HG03342 (cell line): ENCODE results near the gene MYO5A.
"Not testable (repeated sequence)": the region's sequence is repeated elsewhere in the genome, so short reads cannot be mapped to it uniquely, and the experiment has no call there.

Source experiments
- ATAC-seq: cut with Tn5 transposase; IDR thresholded peaks from one replicate; pipeline ENCODE4 v1.9.1; 2021; ENCODE audit warnings: mild to moderate bottlenecking, moderate library complexity; ENCODE audit not compliant: unreplicated experiment

The MYO5A gene

DNA sequence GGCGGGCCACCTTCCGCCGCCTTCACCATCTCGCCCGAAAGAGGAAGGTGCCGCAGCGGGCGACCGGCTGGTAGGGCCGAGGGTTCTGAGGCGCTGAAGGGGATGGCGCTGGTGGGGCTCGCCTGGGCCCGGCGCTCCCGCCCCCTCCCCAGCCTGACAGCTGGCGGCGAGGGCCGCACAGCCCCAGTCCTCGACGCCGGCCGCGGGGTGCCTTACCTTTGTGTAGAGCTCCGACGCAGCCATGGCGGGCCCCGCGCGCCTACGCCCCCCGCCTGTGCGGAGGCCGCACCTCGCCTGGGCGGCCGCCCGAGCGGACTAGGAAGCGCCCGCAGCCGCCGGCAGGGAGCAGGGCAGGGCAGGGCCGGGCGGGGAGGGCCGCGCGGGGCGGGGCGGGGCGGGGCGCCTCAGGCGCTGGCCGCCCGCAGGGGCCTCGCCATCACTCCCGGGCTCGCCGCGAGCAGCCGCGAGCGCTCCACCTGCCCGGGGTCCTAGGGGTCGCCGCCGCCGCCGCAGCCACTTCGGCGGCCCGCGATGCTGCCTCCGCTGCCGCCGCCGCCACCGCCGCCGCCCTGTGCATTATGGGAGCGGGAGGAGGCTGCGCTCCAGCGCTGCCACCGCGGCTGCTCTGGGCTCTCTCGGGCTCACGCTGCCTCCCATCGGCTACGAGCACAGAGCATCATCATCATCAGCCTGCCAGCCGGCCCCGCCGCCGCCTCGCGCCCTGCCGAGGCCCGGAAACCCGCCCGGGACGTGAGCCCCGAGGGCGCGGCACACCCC lies at the start of gene MYO5A:
MYO5A (minus strand) TSS at position 317 of the 777 bp plus-strand sequence; CDS start at position 243, 74 bp downstream.
- ATAC-seq = peak; percentile 81

DNA sequence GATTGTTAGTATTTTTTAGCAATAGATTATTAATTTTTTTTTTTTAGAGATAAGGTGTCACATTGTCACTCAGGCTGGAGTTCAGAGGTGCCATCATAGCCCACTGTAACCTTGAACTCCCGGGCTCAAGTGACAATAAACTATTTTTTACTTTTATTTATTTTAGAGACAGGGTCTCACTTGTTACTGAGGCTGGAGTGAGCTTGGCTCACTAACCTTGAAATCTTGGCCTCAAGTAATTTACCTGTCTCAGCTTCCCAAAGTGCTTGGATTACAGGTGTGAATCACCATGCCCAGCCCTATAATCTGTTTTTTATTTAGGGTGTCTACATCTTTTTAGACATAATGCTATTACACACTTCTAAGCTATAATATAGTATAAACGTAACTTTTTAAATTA lies 48.0 kb upstream of the MYO5A start:
- no peak for ATAC-seq

DNA sequence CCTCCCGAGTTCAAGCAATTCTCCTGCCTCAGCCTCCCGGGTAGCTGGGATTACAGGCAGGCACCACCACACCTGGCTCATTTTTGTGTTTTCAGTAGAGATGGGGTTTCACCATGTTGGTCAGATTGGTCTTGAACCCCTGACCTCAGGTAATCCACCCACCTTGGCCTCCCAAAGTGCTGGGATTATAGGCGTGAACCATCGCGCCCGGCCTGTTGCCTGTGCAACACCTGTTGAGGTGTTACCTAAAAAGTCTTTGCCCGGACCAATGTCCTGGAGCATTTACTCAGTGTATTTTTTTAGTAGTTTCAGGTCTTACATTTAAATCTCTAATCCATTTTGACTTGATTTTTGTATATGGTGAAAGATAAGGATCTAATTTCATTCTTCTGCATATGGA lies 46.9 kb upstream of the MYO5A start:
- not testable (repeated sequence) for ATAC-seq

DNA sequence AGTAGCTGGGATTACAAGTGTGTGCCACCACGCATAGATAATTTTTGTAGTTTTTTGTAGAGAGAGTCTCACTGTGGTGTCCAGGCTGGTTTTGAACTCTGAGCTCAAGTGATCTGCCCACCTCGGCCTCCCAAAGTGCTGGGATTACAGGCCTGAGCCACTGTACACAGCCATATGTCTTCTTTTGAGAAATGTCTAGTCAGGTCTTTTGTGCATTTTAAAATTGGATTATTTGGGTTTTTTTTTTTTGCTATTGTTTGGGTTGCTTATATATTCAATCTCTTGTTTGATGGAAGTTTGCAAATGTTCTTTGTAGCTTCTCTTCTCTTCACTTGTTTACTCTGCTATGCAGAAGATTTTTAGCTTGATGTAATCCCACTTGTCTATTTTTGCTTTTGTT lies 46.4 kb upstream of the MYO5A start:
- ATAC-seq = no peak

- ATAC-seq = not testable (repeated sequence)
Observed at GRCh38 chr15:52574623-52575022, 45.9 kb upstream of the MYO5A start.

GRCh38 chr15:52568601-52569585 lies 40.2 kb upstream of the MYO5A start, which contains the start of gene ARPP19:
TSS of gene ARPP19 (minus strand) at chr15:52569030. CDS start at chr15:52568892, 138 bp downstream.
- peak; percentile 62 for ATAC-seq

GRCh38 chr15:52567871-52568600 lies 39.4 kb upstream of the MYO5A start:
- no peak for ATAC-seq

GRCh38 chr15:52566889-52567288 lies 38.2 kb upstream of the MYO5A start:
- ATAC-seq = no peak

GRCh38 chr15:52565417-52566358 lies 37.0 kb upstream of the MYO5A start:
- ATAC-seq = peak; percentile 40

DNA sequence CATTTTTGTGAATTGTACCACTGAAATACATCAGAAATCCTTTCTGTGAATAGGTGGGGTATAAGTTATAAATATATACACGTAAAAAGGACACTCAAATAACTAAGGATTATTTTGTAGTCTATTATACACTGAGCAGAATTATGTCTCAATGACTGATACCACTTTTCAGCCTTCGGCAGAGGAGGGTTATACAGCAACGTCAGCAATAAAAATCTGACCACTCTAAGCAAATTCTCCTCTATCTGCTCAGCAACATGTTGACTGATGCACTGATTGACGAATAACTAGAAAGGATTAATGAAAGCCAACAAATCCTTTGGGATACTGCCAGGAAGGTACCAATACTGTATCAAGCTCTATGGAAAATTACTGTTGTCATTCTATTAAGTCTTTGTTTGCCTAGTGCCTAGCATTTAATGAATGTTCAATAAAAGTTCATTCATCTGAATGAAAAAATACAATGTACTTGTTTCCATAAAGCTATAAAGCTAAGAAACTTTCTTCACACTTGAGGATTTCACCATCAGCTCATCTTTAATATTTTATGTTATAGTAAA lies 34.9 kb upstream of the MYO5A start:
- ATAC-seq = no peak

DNA sequence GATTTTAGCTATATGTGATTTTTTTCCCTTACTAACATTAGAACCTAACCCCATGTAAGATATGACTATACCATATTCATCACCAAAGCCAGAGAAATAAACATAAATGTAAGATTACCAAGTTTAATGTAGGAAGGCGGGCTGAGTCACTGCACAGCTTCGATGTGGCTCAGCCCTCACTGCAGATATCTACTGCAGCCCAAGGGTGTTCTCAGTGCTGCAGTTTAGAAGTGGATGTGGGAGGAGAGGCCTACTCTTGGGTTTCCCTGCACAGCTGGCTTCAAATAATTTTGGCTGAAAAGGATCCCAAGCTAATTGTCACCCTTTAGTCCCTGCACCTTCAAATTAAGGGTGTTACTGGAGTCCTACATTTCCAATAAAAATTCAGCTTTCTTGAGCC lies 30.9 kb upstream of the MYO5A start:
- ATAC-seq = peak; percentile 32

DNA sequence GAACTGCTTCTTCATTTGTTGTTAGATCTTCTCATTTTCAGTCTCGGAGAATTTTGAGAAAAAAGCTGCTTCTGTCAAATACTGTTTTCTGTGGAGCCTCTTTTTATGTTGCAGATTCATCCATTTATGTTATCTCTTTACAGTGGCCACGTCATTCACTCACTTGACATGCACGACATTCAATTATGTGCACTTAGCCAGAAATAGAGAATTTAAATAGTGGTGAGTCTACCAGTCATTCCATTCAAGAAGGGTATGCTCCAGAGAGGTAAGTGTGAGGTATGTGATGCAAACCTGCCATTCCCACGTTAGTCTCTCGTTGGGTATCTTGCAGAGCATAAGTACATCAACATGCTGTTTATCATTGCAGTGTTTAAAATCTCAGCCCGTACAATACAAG lies 30.3 kb upstream of the MYO5A start:
- ATAC-seq = peak; percentile 32

DNA sequence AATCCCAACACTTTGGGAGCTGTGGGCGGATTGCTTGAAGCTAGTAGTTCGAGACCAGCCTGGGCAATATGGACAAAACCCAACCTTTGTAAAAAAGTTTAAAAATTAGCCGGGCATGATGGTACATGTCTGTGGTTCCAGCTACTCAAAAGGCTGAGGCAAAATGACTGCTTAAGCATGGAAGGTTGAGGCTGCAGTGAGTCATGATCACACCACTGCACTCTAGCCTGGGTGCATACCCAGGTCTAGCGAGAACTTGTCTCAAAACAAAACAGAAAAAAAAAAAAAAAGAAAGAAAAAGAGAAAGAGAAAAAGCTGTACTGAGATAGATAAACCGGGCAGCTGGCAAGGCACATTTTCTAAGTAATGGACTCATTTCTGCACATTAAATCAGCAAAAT lies 29.5 kb upstream of the MYO5A start:
- peak; percentile 63 for ATAC-seq

DNA sequence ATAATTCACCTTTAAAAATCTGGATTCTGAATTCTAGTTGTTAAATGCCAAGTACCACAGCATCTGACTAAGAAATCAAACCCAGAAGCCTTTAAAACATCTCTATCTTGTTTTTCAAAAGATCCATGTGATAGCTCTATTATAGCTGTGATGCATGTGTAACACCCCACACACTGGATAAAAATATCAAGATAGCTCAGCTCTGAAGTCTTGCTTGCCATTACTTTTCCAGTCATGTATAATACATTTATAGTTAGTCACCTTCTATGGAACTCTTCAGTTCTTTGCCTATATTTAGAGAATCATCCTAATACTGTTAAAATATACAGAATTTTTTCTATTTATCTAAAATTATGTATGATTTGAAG lies 28.6 kb upstream of the MYO5A start:
- ATAC-seq = no peak

DNA sequence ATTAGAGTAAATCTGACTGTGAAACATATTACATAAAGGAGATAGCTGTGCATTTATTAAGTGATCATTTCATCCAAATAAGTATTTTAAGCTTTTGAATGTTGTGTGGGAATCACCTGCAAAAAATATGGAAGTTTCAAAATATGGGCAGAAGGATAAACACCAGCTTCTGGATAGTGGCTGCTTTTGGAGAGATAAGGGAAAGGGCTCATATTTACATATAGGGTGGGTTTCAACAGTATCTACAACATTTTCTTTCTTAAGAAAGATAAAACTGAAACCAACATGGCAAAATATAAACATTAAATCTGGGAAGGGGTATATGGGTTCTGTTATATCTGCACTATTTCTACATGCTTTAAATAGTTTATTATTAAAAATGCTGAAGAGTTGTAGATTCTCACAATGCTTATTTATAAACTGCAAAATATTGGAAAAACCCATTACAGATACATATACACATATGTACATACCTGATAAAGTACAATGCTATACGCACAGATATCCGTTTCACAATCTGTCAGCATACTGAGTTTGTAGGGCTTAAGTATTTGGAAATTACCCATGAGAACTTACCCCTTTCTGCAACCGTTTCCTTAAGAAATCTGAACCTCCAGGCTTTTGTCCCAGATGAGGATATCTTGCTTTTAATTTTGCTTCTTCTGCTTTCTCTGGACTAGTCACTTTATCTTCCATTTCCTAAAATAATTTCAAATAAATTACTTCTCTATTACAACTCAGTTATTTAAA lies 28.0 kb upstream of the MYO5A start:
- no peak for ATAC-seq

- no peak for ATAC-seq
Observed at GRCh38 chr15:52552303-52552702, 23.6 kb upstream of the MYO5A start.

DNA sequence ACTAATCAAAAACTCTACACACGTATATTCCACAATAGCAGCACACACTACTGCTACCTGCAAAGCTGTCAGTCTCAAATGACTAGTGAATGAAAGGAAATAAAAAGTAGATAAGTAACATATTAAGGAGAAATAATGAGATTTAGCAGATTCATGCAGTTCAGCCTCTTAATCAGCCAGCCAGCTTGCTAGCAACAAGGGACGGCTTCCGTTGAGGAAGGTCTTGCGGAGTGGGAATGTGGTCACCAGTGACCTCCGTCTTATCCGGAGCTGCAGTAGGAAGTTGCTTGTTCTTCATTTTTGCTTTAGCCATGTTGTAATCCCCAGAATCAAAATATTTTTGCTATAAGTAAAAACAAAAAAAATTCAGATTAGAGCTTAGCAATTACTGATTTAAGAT lies 23.1 kb upstream of the MYO5A start:
- ATAC-seq = no peak

GRCh38 chr15:52551186-52551585 lies 22.5 kb upstream of the MYO5A start:
- not testable (repeated sequence) for ATAC-seq
